ENCODE data around the gene GALNT9. TPM values are rescaled to one million over a fixed set of nuclear protein-coding genes. Genes with fewer than 3 reads are reported as not detected.

GALNT9 gene
- polyA plus RNA-seq, 1 of the 3 experiments (the other 2 are of a cell fraction) = not detected

- 15% methylated on average over 9 of the region's 23 CpGs for WGBS (ENCODE audit: low lambda C conversion rate)
- no peak overlapping the region for H3K4me2 ChIP-seq
- no peaks in the 10 kb centered on the region for H3K4me1 ChIP-seq (ENCODE audit: control insufficient read depth in 1 of 2, insufficient read depth in 2 of 2, low read depth in 1 of 2, low read length in 1 of 2)
- H3K4me3 ChIP-seq (ENCODE audit: low read depth in 2 of 2, low read length in 1 of 2) = no peak overlapping the region
- H4K20me1 ChIP-seq (ENCODE audit: insufficient read depth) = no peaks in the 10 kb centered on the region
- H3K9me2 ChIP-seq = no peaks in the 10 kb centered on the region
- TF ChIP-seq NRF1 (IDR thresholded peaks at IDR 0.05; ENCODE audit: low read depth, low read length) (no peak), RAD21 (IDR thresholded peaks at IDR 0.05; ENCODE audit: low read length) (no peak), USF1 (IDR thresholded peaks at IDR 0.05; ENCODE audit: borderline replicate concordance, low read depth) (no peak), CTCF (IDR thresholded peaks at IDR 0.05) (no peak), GATA2 (CRISPR knock-in tag; IDR thresholded peaks at IDR 0.05) (no peak), MXI1 (IDR thresholded peaks at IDR 0.05; ENCODE audit: low read depth, low read length) (no peak), GABPA (IDR thresholded peaks at IDR 0.05; ENCODE audit: low read depth) (no peak), MEF2A (IDR thresholded peaks at IDR 0.05; ENCODE audit: borderline replicate concordance, low read depth) (no peak), FOXM1 (IDR thresholded peaks at IDR 0.05; ENCODE audit: low read depth) (no peak), RCOR1 (IDR thresholded peaks at IDR 0.05; ENCODE audit: low read length) (no peak), SMC3 (IDR thresholded peaks at IDR 0.05; ENCODE audit: low read depth, low read length) (no peak), YY1 (IDR thresholded peaks at IDR 0.05; ENCODE audit: low read depth) (no peak)
- H3K79me2 ChIP-seq (ENCODE audit: insufficient read depth) = no peaks in the 10 kb centered on the region
- H3K27me3 ChIP-seq (ENCODE audit: insufficient read depth) = peaks cover 99% of the 10 kb centered on the region
- ChIA-PET POLR2A (no interaction called here), CTCF (interaction anchor here (1.7 kb wide), 1 partner anchor 93 kb away, joined by 5 read pairs; no protein-coding TSS in a partner anchor)
- H3K9me3 ChIP-seq = no peaks in the 10 kb centered on the region
- no peak overlapping the region for H3K9ac ChIP-seq
- H3K27ac ChIP-seq (ENCODE audit: low read depth in 2 of 2, low read length in 1 of 2) = no peak overlapping the region
- no peaks in the 10 kb centered on the region for H3F3A ChIP-seq (replicated peaks; ENCODE audit: insufficient read depth)
- no peak overlapping the region for H2AFZ ChIP-seq (ENCODE audit: low read depth)
- DNase-seq = no peak
- H3K36me3 ChIP-seq (replicated peaks in 1 of 2; ENCODE audit: control insufficient read depth in 1 of 2, insufficient read depth in 2 of 2, low read length in 1 of 2) = no peaks in the 10 kb centered on the region
Observed at GRCh38 chr12:132320767-132321211, 8.6 kb downstream of the GALNT9 start.

- no peaks in the 10 kb centered on the region for H3K36me3 ChIP-seq (replicated peaks in 1 of 2; ENCODE audit: control insufficient read depth in 1 of 2, insufficient read depth in 2 of 2, low read length in 1 of 2)
- H3K27me3 ChIP-seq (ENCODE audit: insufficient read depth) = peaks cover 99% of the 10 kb centered on the region
- H3K4me3 ChIP-seq (ENCODE audit: low read depth in 2 of 2, low read length in 1 of 2) = no peak overlapping the region
- H2AFZ ChIP-seq (ENCODE audit: low read depth) = no peak overlapping the region
- no peaks in the 10 kb centered on the region for H3F3A ChIP-seq (replicated peaks; ENCODE audit: insufficient read depth)
- TF ChIP-seq TEAD4 (IDR thresholded peaks at IDR 0.05; ENCODE audit: borderline replicate concordance, insufficient read depth) (no peak), MXI1 (IDR thresholded peaks at IDR 0.05; ENCODE audit: low read depth, low read length) (no peak), JUND (IDR thresholded peaks at IDR 0.05) (no peak), FOSL2 (IDR thresholded peaks at IDR 0.05; ENCODE audit: borderline replicate concordance, low read depth) (no peak), TAF1 (IDR thresholded peaks at IDR 0.05; ENCODE audit: borderline replicate concordance, low read depth, low read length) (no peak), RCOR1 (IDR thresholded peaks at IDR 0.05; ENCODE audit: low read length) (no peak), EZH2phosphoT487 (IDR thresholded peaks at IDR 0.05; ENCODE audit: borderline replicate concordance, low read depth) (no peak), RXRA (IDR thresholded peaks at IDR 0.05; ENCODE audit: borderline replicate concordance, low read depth) (no peak), RFX5 (IDR thresholded peaks at IDR 0.05; ENCODE audit: low read length) (no peak), FOXM1 (IDR thresholded peaks at IDR 0.05; ENCODE audit: low read depth) (no peak), USF1 (IDR thresholded peaks at IDR 0.05; ENCODE audit: borderline replicate concordance, low read depth) (no peak), MEF2A (IDR thresholded peaks at IDR 0.05; ENCODE audit: borderline replicate concordance, low read depth) (no peak), POLR2AphosphoS5 (IDR thresholded peaks at IDR 0.05; ENCODE audit: low read depth, low read length) (no peak)
- no peak for DNase-seq
- ChIA-PET POLR2A (no interaction called here), CTCF (interaction anchor here (1.7 kb wide), 1 partner anchor 94 kb away, joined by 5 read pairs; no protein-coding TSS in a partner anchor)
- H3K27ac ChIP-seq (ENCODE audit: low read depth in 2 of 2, low read length in 1 of 2) = no peak overlapping the region
- H3K9ac ChIP-seq = no peak overlapping the region
- H4K20me1 ChIP-seq (ENCODE audit: insufficient read depth) = no peaks in the 10 kb centered on the region
- H3K4me1 ChIP-seq (ENCODE audit: control insufficient read depth in 1 of 2, insufficient read depth in 2 of 2, low read depth in 1 of 2, low read length in 1 of 2) = no peaks in the 10 kb centered on the region
- H3K9me2 ChIP-seq = no peaks in the 10 kb centered on the region
- H3K4me2 ChIP-seq = no peak overlapping the region
- 23% methylated on average over 26 of the region's 29 CpGs for WGBS (ENCODE audit: low lambda C conversion rate)
- no peaks in the 10 kb centered on the region for H3K9me3 ChIP-seq
- no peaks in the 10 kb centered on the region for H3K79me2 ChIP-seq (ENCODE audit: insufficient read depth)
Observed at GRCh38 chr12:132319991-132320570, 9.3 kb downstream of the GALNT9 start.

All from SK-N-SH (cell line).